Epithelial cell of prostate (primary cell): Measurements from ENCODE around the gene TEAD1.

Source experiments
- DNase-seq: peaks from one replicate; pipeline ENCODE4 v3.0.0-alpha.2; 2011; ENCODE audit warnings: low read depth, low spot score
- H3K27ac ChIP-seq: fragments of 450-650 bp; 2 replicates; pipeline ENCODE4 v1.5.1; 2017; ENCODE audit warnings: mild to moderate bottlenecking

The TEAD1 gene

DNA sequence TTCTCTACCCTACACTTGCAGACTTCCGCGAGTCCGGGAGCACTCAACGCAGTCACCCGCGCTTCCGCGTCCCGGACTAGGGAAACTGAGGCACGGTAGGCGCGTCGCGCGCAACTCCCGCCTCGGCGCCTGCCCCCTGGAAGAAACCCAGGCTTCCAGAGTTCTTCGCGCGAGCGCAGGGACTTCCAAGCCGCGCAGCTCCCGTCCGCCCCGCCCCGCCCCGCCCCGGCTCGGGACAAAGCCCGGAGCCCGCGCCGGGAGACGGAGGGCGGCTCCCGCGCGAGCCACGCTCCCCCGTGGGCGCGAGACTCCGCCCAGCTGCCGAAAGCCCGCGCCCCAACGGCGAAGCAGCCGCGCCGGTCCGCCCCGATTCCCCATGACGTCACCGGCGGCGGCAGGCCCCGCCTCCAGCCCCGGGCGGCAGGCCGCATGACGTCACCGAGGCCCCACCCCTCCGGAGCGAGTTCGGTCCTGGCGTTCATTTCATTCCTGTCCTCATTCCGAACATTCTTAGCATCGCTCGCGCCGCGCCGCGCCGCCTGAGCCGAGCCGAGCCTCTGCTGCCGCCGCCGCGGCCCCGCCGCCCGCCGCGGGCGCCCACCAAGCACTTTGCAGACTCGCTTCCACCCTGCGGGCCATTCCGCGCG is at the start of gene TEAD1:
TSS of gene TEAD1 (plus strand) at position 498 of the 647 bp plus-strand sequence.
- peak; percentile 66 for DNase-seq
- peak within 1 kb of the TSS; percentile 87 for H3K27ac ChIP-seq

DNA sequence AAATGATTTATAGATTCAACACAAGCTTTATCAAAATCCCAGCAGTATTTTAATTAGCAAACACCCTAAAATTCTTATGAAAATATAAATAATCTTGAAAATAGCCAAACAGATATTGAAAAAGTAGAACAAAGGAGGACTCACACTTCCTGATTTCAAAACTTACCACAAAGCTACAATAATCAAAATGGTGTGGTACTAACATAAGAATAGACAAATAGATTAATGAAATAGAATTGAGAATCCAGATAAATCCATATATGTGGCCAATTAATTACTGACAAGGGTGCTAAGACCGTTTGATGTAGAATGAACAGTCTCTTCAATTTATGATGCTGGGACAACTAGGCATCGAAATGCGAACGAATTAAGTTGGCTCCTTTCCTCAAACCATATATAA is 49.6 kb upstream of the TEAD1 start:
- DNase-seq: no peak

DNA sequence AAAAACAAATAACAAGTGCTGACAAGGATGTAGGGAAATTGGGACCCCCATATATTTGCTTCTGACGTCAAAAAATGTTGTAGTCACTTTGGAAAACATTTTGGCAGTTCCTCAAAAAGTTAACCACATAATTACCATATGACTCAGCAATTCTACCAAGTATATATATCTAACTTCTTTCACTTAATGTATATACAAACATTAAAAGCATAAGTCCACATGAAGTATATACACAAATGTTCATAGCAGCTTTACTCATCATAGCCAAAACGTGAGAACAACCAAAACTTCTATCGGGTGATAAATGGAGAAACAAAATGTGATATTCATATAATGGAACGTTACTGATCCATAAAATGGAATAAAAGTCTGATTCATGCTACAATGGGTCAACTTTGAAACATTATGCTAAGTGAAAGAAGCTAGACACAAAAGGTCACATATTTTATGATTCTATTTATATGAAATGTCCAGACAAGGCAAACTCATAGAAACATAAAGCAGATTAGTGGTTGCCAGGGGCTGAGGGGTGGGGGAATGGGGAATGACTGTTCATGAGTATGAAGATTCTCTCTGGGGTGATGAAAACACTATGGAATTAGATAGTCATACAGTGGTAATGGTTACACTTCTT is 48.7 kb upstream of the TEAD1 start:
- peak overlapping the region; percentile 24 for H3K27ac ChIP-seq
- DNase-seq: no peak

More for the DNA sequence above, 49.6 kb upstream of the TEAD1 start:
- no peak overlapping the region for H3K27ac ChIP-seq

DNA sequence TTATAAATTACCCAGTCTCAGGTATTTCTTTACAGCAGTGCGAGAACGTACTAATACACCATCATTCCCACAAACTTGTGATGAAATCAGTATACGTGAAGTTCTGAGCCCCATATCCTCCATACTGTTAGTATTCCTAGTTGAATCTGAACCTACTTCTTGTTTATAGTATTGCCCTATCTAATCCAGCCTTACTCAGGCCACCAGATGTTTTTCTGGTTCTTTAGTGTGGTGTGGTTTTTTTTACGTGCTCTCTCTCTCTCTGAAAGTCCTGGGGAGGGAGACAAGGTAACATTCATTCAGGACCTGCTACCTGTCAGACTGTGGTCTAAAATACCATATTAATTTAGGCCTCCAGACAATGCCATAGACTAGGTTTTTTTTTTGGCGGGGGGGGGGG is 47.6 kb upstream of the TEAD1 start:
- no peak for DNase-seq
- H3K27ac ChIP-seq: no peak overlapping the region

DNA sequence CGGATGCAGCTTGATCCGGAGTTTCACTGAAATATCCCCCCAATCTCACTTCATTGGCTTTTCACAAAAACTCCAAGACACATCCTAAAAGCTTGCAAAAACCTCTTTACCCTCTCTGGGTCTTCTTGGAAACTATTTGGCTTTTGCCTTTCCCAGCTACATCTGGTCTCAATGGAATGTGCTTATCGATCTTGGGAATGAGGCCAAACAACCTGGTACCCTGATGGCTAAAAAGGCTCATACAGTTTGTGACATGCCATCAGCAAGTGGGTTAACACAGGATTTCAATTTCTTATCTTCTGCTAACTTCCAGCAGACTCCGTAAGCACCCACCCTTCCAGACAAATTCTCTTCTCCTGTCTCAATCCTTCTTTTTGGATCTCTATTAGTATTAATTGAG is 45.9 kb upstream of the TEAD1 start:
- DNase-seq: no peak
- H3K27ac ChIP-seq: no peak overlapping the region

DNA sequence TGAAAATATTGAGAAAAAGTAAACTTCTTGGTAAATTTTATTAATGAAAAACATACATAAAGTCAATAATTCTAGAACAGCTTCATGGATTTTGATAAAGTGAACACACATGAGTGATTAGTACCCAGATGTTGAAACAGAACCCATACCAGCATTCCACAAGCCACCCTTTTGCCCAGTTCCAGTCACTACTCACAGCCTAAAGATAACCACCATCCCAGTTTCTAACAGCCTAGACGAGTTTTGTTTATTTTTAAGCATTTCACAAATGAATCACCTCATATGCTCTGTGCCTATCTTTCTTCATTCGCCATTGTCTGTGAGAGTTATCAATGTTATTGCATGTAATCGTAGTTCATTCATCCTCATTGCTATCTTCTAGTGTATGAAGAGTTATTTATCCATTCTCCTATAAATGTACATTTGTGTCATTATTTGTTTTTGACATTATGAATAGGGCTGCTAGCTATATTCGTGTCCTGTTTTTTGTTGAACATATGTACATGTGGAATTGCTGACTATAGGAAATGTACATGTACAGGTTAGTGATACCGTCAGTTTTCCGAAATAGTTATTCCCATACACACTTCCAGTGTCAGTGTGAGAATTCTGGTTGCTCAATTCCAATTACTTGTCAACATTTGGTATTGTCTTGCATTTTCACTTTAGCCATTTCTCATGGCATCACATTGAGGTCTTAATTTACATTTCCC is 44.5 kb upstream of the TEAD1 start:
- no peak overlapping the region for H3K27ac ChIP-seq
- DNase-seq: no peak

DNA sequence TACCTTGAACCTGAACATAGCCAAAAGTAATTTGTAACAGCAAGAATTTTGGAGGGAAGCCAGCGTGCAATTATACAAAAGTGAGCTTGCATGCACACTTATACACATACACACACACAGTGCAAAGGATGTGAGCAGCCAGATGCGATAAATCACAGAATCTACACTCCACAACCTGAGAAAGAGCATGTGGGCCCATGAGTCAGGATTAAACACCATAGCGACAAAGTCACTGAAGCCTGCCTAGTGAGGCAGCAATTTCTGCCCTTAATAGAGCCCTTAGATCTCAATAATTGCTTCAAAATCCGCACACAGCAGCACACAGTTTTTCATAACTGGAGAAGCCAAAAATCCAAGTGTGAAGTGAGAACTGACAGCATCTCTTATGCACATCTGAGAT is 42.6 kb upstream of the TEAD1 start:
- no peak for DNase-seq
- H3K27ac ChIP-seq: no peak overlapping the region

DNA sequence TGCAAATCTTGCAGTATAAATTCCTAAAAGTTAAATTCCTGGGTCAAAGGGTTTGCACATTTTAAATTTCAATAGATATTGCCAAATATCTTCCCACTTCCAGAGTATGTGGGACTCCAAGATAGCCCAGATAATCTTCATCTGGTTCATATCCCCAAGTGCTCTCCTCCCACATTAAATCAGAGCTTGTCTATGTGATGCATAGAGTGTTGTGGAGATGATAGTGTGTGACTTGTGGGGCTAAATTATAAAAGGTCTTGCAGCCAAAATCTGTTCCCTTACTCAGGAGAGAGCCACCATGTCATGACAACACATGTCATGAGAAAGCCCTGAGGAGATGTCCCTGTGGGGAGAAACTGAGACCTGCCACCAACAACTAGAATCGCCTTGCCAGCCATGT is 39.9 kb upstream of the TEAD1 start:
- H3K27ac ChIP-seq: no peak overlapping the region
- no peak for DNase-seq

DNA sequence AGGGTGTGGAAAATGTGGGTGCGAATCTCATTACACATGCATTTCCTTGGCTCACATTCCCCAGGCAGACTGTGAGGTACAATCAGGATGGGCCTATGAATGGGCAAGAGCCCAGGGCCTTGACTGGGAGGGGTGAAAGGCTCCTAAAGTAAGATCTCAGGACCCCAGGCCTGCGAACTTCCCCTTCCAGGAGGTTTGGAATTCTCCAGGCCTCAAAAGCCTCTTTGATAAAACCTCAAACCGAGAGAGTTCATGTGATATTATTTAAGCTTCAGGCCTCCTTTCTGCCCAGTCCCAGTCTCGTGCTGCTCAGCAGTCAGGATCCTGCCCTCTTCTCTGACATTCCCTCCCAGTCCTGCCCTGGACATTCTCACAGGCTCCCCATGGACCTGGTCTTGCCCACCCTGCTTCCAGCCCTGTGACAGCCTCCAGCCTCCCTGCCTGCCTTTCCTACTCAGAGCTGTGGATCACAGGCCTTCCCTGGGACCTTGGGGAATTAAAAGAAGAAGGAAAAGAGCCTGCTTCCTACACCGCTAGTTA is 37.3 kb upstream of the TEAD1 start:
- no peak overlapping the region for H3K27ac ChIP-seq
- DNase-seq: no peak

DNA sequence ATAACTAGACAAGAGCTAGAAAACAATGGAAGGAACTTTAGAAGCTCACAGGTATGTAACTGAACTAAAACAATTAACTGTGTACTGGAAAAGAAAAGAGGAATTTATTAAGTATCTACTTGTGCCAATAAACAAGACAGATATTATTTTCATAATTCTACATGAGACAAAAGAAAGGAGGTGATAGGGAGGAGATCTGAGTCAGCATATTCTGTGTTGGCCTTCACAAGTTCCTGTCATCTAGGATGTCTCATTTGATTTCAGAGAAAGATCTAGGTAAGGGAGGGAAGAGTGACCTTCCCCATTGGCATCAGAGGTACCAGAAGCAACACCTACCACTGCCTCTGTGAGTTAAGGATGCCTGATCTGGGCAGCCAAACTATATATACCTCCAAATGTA is 34.8 kb upstream of the TEAD1 start:
- H3K27ac ChIP-seq: no peak overlapping the region
- no peak for DNase-seq

DNA sequence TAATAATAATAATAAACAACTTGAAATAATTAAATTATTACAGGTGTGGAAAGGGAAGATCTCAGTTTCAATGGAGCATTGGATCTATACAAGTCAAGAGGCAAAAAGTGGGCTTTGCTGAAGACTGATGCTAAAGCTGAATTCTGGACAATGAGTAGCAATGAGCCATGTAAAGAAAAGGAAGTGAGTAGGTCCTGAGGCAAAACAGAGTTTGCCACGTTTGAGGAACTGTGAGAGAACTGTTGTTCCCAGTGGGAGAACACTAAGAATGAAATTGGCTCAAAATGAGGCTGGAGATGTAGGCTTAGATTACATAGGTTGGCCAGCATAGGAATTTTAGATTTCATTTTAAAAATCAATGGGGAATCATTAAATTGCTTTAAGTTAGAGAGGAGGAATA is 33.9 kb upstream of the TEAD1 start:
- H3K27ac ChIP-seq: no peak overlapping the region
- DNase-seq: no peak

DNA sequence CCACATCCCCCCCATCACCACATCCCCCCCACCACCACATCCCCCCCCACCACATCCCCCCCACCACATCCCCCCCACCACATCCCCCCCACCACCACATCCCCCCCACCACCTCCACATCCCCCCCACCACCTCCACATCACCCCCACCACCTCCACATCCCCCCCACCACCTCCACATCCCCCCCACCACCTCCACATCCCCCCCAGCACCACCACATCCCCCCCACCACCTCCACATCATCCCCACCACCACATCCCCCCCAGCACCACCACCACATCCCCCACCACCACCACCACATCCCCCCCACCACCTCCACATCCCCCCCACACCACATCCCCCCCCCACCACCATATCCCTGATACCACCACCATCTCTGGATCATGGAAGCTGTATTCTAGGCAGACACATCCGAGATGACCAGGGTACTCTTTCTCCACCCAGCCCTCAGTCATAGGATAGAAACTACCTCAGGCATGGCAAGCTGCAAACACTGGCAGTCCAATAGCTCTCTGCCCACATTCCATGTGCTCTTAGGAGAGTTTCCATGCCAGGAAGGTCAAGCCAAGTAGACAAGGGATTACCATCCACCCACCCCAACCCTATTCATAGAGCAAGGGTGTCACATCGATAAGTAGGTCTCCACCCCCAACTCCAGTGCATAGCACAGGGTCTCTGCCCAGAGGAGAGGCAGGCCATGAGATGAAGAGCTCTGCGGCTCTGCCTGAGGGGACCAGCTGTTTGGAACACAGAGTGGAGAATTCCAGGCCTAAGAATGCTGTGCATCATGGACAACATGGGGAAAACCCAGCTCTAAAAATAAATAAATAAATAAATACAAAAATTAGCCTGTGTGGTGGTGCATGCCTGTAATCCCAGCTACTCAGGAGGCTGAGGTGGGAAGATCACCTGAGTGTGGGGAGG is 33.0 kb upstream of the TEAD1 start:
- H3K27ac ChIP-seq: no peak overlapping the region
- DNase-seq: no peak

DNA sequence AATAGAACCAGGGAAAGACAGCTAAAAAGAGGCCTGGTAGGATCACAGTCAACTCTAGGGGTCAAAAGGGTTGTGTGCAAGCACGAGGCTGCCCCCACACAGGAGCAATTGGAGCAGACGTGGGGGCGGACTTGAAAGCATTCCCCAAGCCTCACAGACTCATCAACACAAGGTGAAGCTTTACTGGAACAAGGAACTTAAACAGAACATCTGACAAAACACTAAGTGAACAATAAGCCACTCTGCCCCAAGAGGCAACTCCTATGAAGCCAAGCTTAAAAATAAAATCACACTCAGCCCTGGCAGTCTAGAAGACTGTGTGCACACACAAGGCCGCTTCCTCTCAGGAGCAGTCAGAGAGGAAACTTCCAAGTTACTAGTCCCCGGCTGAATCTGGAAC is 32.2 kb upstream of the TEAD1 start:
- DNase-seq: no peak
- H3K27ac ChIP-seq: no peak overlapping the region

DNA sequence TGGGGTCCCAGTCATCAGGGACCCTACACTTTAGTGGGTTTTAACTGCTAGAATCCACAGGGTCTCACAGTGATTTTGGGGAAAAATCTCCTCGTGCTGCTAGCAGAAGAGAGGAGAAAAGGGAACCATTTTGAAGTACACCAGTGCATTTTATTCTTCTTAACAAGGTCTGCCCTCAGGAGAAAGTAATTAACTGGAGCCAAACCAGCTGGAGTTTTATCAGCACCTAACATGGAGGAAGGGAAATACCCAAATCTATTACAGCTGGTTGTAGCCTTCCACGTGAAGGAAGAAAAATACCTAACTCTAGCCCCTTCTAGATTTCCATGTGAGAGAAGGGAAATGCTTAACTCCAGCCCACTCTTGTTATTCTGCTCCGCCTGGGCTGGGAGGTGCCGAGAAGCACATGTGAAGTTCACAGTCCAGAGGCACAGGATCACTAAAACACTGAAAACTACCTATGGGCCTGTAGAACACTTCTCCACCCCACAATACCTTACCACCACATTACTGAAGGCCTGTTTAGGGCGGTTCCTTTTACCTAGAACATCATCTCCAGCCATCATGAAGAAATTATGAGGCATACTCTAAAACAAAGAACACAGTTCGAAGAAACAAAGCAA is 31.3 kb upstream of the TEAD1 start:
- DNase-seq: no peak
- H3K27ac ChIP-seq: no peak overlapping the region

DNA sequence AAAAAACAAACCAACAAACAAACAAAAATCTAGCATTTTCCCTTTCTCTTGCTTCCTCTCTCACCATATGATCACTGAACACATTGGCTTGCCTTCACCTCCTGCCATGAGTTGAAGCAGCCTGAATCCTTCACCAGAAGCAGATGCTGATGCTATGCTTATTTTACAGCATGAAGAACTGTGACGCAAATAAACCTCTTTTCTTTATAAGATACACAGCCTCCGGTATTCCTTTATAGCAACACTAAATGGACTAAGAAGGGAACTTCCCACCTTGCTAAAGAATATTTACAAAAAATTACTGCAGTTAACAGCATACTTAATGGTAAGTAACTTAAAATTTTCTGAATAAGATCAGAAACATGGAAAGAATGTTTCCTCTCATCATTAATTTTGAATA is 27.7 kb upstream of the TEAD1 start:
- no peak overlapping the region for H3K27ac ChIP-seq
- DNase-seq: no peak

DNA sequence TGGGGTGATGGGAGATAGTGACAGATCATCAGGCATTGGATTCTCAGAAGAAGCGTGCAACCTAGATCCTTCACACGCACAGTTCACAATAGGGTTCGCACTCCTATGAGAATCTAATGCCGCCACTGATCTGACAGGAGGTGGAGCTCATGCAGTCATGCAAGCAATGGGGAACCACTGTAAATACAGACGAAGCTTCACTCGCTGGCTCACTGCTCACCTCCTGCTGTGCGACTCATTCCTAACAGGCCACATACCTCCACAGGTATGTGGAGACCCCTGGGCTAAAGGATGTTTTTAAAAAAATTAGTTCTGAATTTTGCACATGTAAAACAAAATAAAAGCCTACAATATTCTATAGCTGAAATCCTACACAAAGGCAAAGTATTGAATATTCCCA is 20.5 kb upstream of the TEAD1 start:
- H3K27ac ChIP-seq: no peak overlapping the region
- DNase-seq: no peak

DNA sequence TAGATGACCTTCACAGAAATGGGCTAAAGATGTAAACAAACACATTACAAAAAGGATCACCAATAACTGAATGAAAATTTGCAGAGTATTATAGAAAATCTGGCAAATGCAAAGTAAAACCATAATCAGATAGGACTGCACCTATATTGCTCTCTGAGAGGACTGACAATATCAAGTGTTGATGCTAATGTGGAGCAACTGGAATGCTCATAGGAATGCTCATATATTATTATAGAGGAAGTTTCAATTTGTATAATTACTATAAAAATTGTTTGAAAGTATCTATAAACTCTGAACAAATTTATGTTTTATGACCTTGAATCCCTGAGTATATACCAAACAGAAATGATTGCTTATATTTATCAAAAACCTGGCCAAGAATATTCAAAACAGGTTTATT is 18.4 kb upstream of the TEAD1 start:
- no peak for DNase-seq

DNA sequence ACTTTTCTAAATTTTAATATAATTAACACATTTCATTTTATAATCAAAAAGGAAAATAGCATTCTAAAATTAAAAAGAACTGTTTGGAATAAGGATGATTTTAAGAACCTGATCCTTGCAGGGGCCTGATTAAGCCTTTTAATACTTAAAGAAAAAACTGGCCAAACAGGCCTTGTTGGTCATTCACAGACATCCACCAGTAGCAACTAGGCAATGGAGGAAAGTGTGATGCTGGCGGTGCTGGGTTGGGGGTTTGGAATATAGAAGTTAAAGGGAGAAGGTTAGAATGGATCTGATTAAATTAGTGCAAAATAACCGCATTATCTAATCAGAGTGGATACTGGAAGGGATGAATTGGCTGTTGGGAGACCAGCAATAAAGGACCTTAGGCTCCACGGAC is 16.9 kb upstream of the TEAD1 start:
- DNase-seq: no peak
- no peak overlapping the region for H3K27ac ChIP-seq

More for the DNA sequence above, 18.4 kb upstream of the TEAD1 start:
- H3K27ac ChIP-seq: no peak overlapping the region

DNA sequence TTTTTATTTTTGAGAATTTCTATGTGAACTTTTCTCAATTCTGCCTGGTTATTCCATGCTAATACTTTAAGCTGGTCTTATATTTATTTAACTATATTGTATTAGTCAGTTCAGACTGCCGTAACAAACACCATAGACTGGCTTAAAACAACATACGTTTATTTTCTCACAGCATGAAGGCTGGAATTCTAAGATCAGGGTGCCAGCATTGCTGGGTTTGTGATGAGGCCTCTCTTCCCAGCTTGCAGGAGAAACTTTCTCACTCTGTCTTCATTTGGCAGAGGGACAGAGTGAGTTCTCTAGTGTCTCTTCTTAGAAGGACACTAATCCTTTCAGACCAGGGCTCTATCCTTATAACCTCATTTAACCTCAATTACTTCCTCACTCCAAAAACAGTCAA is 16.2 kb upstream of the TEAD1 start:
- H3K27ac ChIP-seq: no peak overlapping the region
- DNase-seq: no peak

DNA sequence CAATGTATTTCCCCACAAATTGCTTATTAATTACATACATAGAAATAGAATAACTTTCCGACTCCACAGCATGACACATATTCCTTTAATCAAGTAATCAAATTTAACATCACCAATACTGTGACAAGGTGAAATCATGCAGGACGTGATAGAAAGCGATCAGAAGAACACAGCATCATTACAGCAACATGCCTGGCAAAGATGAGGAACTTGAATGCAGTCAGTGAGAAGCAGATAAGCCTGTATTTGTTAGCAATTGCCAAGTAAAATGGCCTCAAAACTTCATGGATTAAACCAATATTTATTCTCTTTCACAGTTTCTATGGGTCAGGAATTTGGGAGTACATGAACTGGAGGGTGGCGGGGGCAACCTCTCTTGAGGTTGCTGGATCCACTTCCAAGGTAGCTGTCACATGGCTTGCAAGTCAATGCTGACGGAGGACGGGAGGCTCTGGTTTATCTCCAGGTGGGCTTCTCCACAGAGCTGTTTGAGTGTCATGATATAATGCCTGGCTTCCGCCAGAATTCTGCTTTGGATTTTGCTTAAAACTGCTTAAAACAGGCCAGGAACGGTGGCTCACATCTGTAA is 12.0 kb upstream of the TEAD1 start:
- H3K27ac ChIP-seq: no peak overlapping the region
- no peak for DNase-seq
